Measurements from ENCODE around the gene CROCC2.

DNA sequence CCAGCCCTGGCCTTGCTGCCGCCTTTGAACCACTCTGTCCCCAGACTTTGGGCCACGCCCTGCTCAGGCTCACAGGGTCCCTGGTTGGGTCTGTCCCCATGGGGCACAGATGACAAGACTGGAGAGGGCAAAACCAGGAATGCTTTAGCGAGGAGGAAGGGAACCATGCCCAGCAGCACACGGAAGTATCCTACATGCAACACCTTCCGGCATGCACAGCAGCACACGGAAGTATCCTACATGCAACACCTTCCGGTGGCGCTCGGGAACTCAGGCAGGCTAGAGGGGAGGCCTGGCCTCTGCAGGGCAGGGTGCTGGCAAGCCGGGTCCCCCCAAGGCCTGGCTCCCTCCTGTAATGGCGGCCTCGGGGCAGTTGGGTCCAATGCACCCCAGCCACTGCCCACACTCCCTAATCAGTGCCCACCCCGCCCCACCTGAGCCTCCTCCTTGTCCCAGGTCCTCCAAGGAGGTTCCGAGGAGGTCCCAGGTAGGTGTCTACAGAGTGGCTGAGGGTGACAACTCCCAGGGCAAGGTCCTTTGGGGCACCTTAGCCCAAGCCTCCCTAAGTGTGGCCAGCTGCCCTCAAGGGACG is 58.7 kb downstream of the CROCC2 start:
- TF ChIP-seq, protein P1, sequence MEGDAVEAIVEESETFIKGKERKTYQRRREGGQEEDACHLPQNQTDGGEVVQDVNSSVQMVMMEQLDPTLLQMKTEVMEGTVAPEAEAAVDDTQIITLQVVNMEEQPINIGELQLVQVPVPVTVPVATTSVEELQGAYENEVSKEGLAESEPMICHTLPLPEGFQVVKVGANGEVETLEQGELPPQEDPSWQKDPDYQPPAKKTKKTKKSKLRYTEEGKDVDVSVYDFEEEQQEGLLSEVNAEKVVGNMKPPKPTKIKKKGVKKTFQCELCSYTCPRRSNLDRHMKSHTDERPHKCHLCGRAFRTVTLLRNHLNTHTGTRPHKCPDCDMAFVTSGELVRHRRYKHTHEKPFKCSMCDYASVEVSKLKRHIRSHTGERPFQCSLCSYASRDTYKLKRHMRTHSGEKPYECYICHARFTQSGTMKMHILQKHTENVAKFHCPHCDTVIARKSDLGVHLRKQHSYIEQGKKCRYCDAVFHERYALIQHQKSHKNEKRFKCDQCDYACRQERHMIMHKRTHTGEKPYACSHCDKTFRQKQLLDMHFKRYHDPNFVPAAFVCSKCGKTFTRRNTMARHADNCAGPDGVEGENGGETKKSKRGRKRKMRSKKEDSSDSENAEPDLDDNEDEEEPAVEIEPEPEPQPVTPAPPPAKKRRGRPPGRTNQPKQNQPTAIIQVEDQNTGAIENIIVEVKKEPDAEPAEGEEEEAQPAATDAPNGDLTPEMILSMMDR (IDR thresholded peaks at IDR 0.05 in 2 of 3, conservative IDR thresholded peaks at IDR 0.05 in 1 of 3; ENCODE audit: borderline replicate concordance in 1 of 3, insufficient read depth in 1 of 3, low read depth in 2 of 3, low read length in 2 of 3): no peak
- no peak for TF ChIP-seq EZH2phosphoT487 (IDR thresholded peaks at IDR 0.05; ENCODE audit: borderline replicate concordance)
- no peak for TF ChIP-seq POLR2A (IDR thresholded peaks at IDR 0.05; ENCODE audit: borderline replicate concordance, extremely low read depth, insufficient read depth, insufficient read length)
- TF ChIP-seq, protein P2, sequence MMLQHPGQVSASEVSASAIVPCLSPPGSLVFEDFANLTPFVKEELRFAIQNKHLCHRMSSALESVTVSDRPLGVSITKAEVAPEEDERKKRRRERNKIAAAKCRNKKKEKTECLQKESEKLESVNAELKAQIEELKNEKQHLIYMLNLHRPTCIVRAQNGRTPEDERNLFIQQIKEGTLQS (IDR thresholded peaks at IDR 0.05): no peak
- TF ChIP-seq CBX3 (IDR thresholded peaks at IDR 0.05; ENCODE audit: low read depth): no peak
- TF ChIP-seq, protein P3, sequence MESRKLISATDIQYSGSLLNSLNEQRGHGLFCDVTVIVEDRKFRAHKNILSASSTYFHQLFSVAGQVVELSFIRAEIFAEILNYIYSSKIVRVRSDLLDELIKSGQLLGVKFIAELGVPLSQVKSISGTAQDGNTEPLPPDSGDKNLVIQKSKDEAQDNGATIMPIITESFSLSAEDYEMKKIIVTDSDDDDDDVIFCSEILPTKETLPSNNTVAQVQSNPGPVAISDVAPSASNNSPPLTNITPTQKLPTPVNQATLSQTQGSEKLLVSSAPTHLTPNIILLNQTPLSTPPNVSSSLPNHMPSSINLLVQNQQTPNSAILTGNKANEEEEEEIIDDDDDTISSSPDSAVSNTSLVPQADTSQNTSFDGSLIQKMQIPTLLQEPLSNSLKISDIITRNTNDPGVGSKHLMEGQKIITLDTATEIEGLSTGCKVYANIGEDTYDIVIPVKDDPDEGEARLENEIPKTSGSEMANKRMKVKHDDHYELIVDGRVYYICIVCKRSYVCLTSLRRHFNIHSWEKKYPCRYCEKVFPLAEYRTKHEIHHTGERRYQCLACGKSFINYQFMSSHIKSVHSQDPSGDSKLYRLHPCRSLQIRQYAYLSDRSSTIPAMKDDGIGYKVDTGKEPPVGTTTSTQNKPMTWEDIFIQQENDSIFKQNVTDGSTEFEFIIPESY (IDR thresholded peaks at IDR 0.05; ENCODE audit: extremely low read depth, insufficient replicate concordance, low read length): no peak
- no peak for TF ChIP-seq EZH2 (IDR thresholded peaks at IDR 0.05)
- TF ChIP-seq, protein P4, sequence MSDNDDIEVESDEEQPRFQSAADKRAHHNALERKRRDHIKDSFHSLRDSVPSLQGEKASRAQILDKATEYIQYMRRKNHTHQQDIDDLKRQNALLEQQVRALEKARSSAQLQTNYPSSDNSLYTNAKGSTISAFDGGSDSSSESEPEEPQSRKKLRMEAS (IDR thresholded peaks at IDR 0.05): no peak
- TF ChIP-seq ZFX (IDR thresholded peaks at IDR 0.05): no peak
- TF ChIP-seq, protein P5, sequence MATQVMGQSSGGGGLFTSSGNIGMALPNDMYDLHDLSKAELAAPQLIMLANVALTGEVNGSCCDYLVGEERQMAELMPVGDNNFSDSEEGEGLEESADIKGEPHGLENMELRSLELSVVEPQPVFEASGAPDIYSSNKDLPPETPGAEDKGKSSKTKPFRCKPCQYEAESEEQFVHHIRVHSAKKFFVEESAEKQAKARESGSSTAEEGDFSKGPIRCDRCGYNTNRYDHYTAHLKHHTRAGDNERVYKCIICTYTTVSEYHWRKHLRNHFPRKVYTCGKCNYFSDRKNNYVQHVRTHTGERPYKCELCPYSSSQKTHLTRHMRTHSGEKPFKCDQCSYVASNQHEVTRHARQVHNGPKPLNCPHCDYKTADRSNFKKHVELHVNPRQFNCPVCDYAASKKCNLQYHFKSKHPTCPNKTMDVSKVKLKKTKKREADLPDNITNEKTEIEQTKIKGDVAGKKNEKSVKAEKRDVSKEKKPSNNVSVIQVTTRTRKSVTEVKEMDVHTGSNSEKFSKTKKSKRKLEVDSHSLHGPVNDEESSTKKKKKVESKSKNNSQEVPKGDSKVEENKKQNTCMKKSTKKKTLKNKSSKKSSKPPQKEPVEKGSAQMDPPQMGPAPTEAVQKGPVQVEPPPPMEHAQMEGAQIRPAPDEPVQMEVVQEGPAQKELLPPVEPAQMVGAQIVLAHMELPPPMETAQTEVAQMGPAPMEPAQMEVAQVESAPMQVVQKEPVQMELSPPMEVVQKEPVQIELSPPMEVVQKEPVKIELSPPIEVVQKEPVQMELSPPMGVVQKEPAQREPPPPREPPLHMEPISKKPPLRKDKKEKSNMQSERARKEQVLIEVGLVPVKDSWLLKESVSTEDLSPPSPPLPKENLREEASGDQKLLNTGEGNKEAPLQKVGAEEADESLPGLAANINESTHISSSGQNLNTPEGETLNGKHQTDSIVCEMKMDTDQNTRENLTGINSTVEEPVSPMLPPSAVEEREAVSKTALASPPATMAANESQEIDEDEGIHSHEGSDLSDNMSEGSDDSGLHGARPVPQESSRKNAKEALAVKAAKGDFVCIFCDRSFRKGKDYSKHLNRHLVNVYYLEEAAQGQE (IDR thresholded peaks at IDR 0.05; ENCODE audit: low read depth): no peak
- no peak for TF ChIP-seq POLR2AphosphoS5 (IDR thresholded peaks at IDR 0.05; ENCODE audit: low read depth, low read length)
